HFFc6 (cell line): ENCODE data around the gene NUP93. TPM values are rescaled to one million over a fixed set of nuclear protein-coding genes. Genes with fewer than 3 reads are reported as not detected.
A peak's percentile ranks its signal among the peaks of the same experiment; 100 is the strongest.

Experiments
- DNase-seq: peaks from one replicate; pipeline ENCODE4 v3.0.0-alpha.2; 2018
- H3K27ac Mint-ChIP-seq: 2 replicates; pipeline ENCODE4 v1.8.0; 2020; ENCODE audit warnings: mild to moderate bottlenecking, mixed read lengths
- H3K27me3 Mint-ChIP-seq: 2 replicates; pipeline ENCODE4 v1.8.0; 2021; ENCODE audit warnings: mild to moderate bottlenecking, moderate library complexity, mixed read lengths; ENCODE audit not compliant: insufficient read depth
- H3K36me3 Mint-ChIP-seq: 2 replicates; pipeline ENCODE4 v1.8.0; 2021; ENCODE audit warnings: low read depth, mixed read lengths
- H3K4me1 Mint-ChIP-seq: 2 replicates; pipeline ENCODE4 v1.8.0; 2020; ENCODE audit warnings: low read depth, mixed read lengths
- H3K4me3 Mint-ChIP-seq: 2 replicates; pipeline ENCODE4 v1.8.0; 2020; ENCODE audit warnings: mild to moderate bottlenecking, moderate library complexity, mixed read lengths
- H3K9me3 Mint-ChIP-seq: 2 replicates; pipeline ENCODE4 v1.8.0; 2020; ENCODE audit warnings: mild to moderate bottlenecking, mixed read lengths
- long read RNA-seq: library from polyadenylated mRNA; unstranded; transcript quantifications from one replicate; pipeline ENCODE4 v2.0.0, GENCODE V29; 2019
- total RNA-seq, 6 experiments: library from RNA; stranded (reverse); fragmentation: NEBNext Ultra II Directional; extraction: Animal tissue kit (Norgen Biotek cat#: 25700); gene quantifications; 2 replicates in 1 of 6; 3 replicates in 5 of 6; pipeline ENCODE4 v1.2.3, GENCODE V29; 2021
- TF ChIP-seq, protein P1 (sequence below): fragments of 200-600 bp; sonication (generic); IDR thresholded peaks from 2 replicates; pipeline ENCODE4 v1.5.0; 2021; ENCODE audit warnings: antibody characterized with exemption, mild to moderate bottlenecking

The NUP93 gene
- 10 to 100 TPM; 58.6 to 84.0 (median 78.8) TPM for total RNA-seq
- long read RNA-seq, transcript NUP93-201 (22 exons, 2,741 nt): major isoform, 53 of 71 reads
- long read RNA-seq, partial matches to known transcripts: 11 of 71 reads
- long read RNA-seq, other reads (novel, unspliced or antisense): 6 of 71 reads

DNA sequence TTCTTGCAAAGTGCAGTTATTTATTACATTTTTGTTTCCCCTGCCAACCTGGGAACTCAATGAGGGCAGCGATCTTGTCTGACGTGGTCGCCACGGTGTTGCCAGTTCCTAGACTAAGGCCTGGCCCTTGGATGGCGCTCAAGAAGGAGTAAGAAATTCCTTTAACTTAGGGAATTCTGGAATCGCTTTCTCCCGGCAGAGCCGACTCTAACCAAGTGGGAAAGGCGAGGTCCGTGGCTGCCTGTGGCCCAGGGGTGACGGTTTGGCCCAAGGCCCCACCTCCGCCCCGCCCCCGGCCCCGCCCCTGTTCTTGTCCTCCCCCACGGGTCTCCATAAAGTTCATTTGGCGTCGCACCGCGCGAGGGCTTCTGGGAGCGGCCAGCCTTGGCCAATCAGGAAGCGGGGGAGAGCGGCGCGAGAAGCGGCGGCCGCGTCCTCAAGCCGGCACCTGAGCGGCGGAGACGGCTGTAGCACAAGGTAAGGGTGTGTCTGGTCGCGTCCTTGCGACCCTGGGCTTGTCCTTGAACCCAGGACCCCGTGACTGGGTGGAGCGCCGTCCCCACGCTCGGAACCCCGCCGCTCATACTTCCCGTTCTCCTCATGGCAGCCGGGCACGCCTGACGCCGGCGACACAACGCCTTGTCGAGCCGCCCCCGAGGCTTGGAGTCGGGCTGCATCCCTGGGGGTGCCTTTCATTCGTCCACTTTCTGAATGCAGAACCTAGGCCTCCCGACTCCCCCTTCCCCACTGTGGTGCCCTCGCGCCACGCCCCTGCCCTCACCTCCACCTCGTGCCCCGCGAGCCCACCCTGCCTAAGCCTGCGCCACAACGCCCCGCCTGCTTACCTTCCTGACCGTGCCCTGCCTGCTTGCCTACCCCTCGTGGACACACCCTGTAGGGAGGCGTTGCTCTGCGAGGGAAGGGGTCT is at the start of gene NUP93:
Gene NUP93, plus strand, starts transcription at position 395 of the 928 bp plus-strand sequence. CDS start 18,119 bp downstream, outside the sequence.
- Mint-ChIP-seq H3K4me1 (peaks cover 14% of the 10 kb centered on the region), H3K9me3 (no peaks in the 10 kb centered on the region), H3K36me3 (no peaks in the 10 kb centered on the region), H3K27me3 (no peaks in the 10 kb centered on the region), H3K27ac (peak within 1 kb of the TSS; percentile 89), H3K4me3 (no peak within 1 kb of the TSS; the same call in 1 of the 2 replicates)
- peak; percentile 85 for DNase-seq
- TF ChIP-seq, protein P1, sequence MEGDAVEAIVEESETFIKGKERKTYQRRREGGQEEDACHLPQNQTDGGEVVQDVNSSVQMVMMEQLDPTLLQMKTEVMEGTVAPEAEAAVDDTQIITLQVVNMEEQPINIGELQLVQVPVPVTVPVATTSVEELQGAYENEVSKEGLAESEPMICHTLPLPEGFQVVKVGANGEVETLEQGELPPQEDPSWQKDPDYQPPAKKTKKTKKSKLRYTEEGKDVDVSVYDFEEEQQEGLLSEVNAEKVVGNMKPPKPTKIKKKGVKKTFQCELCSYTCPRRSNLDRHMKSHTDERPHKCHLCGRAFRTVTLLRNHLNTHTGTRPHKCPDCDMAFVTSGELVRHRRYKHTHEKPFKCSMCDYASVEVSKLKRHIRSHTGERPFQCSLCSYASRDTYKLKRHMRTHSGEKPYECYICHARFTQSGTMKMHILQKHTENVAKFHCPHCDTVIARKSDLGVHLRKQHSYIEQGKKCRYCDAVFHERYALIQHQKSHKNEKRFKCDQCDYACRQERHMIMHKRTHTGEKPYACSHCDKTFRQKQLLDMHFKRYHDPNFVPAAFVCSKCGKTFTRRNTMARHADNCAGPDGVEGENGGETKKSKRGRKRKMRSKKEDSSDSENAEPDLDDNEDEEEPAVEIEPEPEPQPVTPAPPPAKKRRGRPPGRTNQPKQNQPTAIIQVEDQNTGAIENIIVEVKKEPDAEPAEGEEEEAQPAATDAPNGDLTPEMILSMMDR: no peak

DNA sequence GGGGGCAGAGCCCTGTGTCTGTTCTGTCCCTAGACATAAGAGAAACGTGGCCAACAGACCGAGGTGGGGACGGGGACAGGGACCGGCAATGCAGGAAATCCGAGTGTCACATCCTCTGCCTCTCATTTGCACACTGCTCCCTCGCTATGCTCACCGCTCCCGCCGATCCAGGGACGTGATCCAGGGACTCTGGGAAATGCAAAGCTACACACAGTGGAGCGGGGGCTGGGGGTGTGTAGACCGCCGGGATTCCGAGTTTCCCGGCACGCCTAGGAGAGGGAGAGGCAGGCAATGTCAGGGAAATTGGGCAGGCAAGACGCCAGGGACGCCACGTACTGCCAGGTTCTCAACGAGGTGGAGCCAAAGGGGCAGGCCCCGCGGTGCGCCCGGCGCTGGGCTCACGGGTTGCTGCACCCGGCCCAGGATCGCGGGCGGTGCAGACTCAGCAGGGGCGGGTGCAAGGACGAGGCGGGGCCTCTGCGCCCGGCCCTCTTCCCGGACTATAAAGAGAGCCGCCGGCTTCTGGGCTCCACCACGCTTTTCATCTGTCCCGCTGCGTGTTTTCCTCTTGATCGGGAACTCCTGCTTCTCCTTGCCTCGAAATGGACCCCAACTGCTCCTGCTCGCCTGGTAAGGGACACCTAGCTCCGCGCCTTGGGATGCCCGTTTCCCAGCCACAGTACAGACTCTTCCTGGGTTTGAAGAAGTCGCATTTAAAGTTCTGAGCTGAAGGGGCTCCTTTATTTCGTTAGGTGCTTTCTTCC is 47.8 kb upstream of the NUP93 start, which contains the start of gene MT1X:
Gene MT1X, plus strand, starts transcription at position 532 of the 764 bp plus-strand sequence. Its CDS starts 71 bp downstream, at position 603.
- peaks cover 7% of the 10 kb centered on the region for H3K36me3 Mint-ChIP-seq
- peaks cover 27% of the 10 kb centered on the region for H3K4me1 Mint-ChIP-seq
- peak; percentile 77 for DNase-seq
- H3K9me3 Mint-ChIP-seq: peaks cover 12% of the 10 kb centered on the region
- peaks cover 6% of the 10 kb centered on the region for H3K27me3 Mint-ChIP-seq
- TF ChIP-seq, protein P1: no peak
- peak within 1 kb of the TSS; percentile 93 for H3K4me3 Mint-ChIP-seq
- H3K27ac Mint-ChIP-seq: peak within 1 kb of the TSS; percentile 87

DNA sequence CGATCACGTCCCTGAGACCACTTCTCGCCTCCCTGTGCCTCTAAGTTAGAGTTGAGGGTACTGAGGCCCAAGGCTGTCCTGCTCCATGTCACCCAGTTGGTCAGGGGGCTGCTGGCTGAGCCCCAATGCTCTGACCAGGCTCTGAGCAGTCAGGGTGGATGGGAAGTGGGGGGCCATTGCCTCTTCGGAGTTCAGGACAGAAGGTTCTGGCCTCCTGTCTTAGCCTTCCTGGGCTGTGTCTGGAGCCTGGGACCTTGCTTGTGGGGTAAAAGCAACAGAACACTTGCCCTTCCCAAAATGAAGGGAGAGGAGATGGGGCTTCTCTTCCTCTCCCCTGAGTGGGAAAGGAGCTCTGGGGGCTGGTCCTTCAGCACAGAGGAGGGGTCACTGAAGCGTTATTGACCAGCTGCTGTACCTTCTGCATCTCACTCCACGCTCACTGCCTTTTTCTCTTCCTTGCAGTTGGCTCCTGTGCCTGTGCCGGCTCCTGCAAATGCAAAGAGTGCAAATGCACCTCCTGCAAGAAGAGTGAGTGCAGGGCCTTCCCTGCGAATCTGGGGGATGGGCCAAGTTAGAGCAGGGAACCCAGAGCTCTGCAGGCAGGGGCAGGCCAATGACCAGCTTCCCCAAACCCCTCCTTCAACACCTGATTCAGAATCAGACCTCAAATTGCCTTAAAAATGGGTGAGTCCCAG is 47.1 kb upstream of the NUP93 start:
- Mint-ChIP-seq H3K9me3 (peaks cover 12% of the 10 kb centered on the region), H3K4me1 (peaks cover 27% of the 10 kb centered on the region), H3K27ac (peak overlapping the region; percentile 69), H3K36me3 (peaks cover 7% of the 10 kb centered on the region), H3K27me3 (no peaks in the 10 kb centered on the region; the same call in none of the 2 replicates), H3K4me3 (peak overlapping the region; percentile 93)
- TF ChIP-seq, protein P1: no peak
- no peak for DNase-seq

DNA sequence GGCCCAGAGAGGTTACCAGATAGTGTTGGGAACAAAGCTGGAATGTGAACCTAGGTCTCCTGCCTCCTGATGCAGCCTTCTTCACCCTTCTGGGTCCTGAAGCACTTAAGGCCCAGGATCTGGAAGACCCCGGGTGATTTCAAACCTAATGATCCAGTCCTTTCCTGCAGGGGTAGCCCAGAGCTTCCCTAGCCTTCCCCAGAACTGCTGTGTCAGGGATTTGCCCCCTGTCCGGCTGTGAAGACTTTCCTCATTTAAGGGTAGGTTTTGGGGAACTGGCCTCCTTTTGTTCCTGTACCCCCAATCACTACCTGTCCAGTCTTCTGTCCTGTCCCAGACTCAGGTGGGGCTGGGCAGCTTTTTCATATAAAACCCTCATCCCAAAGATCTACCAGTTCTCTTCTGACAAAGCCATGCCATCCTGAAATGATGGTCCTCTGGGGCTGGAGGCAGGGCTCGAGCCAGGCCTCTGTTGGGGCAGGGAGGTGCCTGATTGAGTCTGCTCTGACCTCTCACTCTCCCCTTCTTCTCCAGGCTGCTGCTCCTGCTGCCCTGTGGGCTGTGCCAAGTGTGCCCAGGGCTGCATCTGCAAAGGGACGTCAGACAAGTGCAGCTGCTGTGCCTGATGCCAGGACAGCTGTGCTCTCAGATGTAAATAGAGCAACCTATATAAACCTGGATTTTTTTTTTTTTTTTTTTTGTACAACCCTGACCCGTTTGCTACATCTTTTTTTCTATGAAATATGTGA is 46.3 kb upstream of the NUP93 start:
- Mint-ChIP-seq H3K27ac (no peak overlapping the region), H3K9me3 (peaks cover 12% of the 10 kb centered on the region), H3K4me3 (peak overlapping the region; percentile 93), H3K27me3 (no peaks in the 10 kb centered on the region; the same call in none of the 2 replicates), H3K4me1 (peaks cover 27% of the 10 kb centered on the region), H3K36me3 (peaks cover 7% of the 10 kb centered on the region)
- TF ChIP-seq, protein P1: no peak
- no peak for DNase-seq
